Measurements from ENCODE around the gene CTNNBL1.
A peak's percentile ranks its signal among the peaks of the same experiment; 100 is the strongest.

The CTNNBL1 gene

DNA sequence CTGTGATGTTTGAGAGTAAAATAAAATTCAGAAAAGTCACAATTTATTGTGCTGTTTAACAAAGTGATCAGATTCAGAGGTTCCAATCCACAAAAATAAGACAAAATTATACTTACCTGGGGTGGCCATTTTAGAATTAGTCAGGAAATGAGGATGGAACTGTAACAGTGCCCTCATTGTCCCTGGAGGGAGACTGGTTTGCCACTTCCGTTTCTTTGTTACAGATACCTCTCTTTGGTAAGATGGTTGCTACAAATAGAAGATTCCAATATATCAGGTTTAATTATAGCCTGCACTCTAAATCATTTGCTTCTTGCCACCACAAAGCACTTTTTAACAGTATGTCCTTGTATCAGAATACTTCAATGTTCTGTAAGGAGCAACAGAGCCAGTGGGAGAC is 95.6 kb downstream of the CTNNBL1 start:
- DNase-seq: no peak

DNA sequence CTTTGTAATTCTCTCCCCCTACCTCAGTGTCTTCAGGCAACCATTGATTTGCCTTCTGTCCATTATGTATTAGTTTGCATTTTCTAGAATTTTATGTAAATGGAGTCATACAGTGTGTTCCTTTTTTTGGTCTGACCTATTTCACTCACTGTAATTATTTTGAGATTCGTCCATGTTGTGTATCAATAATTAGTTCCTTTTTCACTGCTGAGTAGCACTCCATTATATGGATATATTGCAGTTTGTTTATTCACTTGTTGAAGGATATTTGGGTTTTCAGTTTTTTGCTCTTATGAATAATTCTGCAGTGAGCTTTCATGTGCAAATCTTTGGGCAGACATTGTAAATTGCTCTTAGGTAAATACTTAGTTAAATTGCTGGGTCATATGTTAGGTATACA is 97.1 kb downstream of the CTNNBL1 start:
- DNase-seq: no peak

GRCh38 chr20:37796121-37796520 is 102.3 kb downstream of the CTNNBL1 start:
- no peak for DNase-seq

DNA sequence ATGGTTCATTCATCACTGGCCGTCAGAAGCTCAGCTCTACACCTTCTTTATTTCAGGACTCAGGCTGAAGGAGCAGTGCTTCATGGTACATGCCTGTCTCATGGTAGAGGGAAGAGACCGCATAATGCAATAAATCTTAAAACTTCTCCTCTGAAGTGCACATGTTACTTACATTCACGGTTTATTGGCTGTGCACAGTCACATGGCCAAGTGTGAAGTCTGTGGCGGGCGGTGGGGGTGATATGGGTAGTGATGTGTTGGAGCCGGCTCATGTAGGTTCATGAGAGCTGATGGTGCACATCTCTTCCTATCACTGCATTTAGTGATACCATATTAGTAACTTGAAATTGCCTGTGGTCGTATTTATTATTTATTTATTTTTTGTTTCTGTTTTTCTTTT is 102.9 kb downstream of the CTNNBL1 start:
- DNase-seq: no peak

DNA sequence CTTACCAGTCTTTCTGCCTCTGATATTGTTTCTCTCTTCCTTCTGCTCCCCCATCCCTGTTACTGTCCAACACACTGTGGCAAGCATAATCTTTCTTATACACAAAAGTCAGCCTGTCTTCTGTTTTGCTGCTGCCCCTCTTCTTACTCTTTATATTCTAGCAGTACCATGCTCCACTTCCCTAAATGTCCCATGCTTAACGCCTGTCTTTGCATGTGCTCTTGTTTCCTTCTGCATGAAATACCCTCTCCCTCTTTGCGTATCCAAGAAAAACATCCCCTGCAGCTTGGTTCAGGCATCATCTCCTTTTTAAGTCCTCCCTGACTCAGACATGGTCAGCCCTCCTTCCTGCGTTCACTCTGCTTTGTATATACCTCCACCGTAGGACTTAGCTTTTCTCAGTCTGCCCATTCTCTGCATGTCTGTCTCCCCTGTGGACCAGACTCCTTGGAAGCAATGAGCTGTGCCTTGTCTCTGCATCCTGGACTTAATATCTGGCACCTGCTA is 103.9 kb downstream of the CTNNBL1 start:
- no peak for DNase-seq

DNA sequence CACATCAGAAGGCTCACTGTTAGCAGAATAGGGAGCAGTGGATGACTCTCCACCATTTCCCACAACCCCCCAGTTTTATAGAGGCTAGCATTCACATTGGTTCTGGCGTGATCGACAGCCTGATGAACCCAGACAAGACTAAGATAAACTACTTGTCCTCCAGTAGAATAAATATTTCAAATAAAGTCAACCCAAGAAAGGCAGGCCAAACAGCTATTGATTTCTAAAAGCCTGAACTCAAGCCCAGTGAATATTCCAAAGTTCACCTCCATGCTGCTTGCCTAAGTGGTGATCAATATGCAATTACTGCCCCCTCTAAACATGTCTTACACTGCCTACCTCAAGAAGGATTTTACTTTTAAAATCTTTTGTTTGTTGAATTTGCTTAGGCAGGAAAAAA is 104.5 kb downstream of the CTNNBL1 start:
- DNase-seq: no peak

DNA sequence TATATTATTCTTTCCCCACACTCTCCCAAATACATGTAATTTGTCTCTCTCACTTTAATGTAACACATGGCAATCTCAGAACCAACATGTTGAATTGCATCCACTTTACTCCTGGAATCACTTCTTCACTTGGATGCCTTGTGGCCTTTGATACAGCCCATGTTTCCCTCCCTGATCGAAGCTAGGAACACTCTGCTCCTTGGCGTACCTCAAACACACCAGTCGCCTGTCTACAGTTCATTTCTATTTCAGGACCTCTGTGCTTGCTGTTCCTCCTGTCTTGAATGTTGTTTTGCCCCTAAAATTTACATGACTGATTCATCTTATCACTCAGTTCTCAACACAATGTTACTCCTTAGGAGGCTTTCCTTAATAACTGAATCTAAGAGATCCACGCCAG is 106.8 kb downstream of the CTNNBL1 start:
- DNase-seq: no peak

DNA sequence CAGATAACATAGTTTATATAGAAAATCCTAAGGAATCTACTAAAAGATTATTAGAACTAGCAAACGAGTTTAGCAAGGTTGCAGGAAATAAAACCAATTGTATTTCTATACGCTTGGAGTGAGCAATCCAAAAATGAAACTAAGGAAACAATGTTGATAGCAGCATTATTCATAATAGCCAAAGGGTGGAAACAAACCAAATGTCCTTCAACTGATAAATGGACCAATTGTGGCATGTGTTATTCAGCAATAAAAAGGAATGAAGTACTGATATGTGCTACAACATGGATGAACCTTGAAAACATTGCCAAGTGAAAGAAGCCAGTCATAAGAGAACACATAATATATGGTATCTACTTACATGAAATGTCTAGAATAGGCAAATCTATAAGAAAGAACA is 108.1 kb downstream of the CTNNBL1 start:
- no peak for DNase-seq

DNA sequence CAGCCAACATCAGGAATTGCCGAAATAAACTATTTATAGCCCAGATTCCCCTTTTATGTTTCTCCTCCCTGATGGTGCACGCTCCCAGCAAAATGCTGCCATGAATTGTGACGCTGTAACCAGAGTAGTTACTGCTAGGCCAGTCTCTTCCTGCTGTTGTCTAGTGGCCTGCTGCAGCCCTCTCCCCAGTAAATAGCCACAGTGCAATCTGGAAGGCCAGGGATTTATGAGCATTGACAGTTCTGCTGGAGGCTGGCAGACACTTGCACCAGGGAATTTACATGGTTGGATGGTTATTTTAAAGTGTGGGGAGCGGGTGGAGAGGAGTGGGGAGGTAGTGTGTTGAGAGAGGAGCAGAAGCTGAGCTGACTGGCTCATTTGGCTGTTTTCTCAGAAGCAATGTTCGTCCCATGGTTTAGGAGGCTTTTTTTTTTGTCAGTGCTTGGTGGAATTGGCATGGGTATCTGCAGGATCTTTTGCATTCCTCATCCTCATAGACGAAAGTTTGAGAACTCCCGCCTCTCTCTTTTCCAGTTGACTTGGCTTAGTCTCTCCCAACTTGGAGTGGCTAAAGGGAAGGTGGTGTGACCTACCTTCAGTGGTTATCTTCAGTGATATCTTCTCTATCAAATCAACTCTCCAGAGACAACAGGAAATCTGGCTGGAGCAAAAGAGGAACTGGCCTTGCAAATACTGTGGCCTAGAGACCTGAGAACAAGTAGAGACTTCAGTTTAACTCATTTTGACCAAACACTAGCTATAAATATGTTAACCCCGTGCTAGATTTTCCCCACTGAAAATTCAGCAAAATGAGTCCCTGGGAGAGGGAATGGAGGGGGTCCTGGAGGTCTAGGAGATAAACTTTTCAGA is 109.8 kb downstream of the CTNNBL1 start:
- DNase-seq: peak in 2 of 3 donors; percentile 15 to 31

DNA sequence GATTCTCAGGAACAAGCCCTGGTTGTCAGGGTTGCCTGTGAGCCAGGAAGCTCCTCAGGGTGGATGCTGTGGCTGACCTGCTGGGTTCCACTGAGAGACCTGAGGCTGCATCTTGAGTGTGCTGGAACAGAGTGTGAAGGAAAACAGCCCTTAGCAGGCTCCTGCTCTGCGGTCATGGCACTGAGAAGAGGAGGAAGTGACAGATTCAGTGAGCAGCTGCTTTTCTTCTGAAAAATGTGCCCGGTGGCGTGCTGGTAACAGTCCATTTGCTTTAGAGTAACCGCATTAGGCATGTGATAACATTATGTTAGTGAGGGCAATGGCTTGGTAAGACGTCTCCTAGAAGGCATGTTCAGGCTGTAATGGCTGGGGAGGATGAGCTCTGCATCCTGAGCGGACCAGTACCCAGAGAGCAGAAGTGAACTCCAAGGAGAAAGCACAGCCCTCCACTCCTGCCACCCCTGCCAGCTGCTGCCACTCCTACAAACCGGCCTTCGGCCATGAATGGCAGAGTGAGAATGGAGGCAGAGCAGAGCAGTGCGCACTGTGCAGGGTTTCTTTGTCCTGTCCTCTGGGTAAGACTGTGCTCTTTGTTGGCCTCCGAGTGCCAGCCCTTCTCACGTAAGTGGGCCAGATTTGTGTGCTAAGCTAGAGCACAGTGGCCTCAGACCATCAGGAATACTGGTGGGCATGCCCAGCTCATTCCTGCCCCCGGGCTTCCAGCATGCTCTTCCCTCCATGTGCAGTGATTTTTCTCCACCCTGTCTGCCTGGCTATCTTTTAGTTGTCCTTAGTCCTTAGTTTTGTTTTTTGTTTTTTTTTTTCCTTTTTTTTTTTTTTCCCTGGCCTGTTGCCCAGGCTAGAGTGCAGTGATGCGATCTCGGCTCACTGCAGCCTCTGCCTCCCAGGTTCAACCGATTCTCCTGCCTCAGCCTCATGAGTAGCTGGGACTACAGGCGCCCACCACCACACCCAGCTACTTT is 111.0 kb downstream of the CTNNBL1 start:
- DNase-seq: peak; percentile 33 to 36 (median 34)

- DNase-seq: no peak
These were observed 113.8 kb downstream of the CTNNBL1 start for GRCh38 chr20:37807471-37808232.

GRCh38 chr20:37808233-37809070 is 114.6 kb downstream of the CTNNBL1 start:
- peak in 1 of 3 donors; percentile 9 for DNase-seq

GRCh38 chr20:37810027-37810426 is 116.2 kb downstream of the CTNNBL1 start:
- no peak for DNase-seq

DNA sequence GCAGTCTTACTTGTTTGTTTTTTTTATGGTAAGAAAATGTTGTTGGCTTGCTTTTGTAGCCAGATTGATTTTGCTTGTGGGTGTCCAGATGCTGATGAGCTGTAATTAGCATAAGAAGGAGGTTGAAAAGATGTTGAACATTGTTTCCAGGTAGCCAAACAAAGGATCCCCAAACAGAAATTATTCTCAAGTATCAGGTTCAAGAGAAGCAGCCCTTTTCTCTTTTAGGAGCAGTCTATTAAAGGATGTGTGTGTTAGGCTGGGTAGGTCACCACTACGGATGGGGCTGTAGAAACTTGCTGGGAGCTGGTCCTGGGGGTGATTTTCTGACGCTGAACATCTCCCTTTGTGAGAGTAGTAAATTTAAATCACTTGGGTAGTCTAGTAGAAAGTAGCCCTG is 122.2 kb downstream of the CTNNBL1 start:
- no peak for DNase-seq

DNA sequence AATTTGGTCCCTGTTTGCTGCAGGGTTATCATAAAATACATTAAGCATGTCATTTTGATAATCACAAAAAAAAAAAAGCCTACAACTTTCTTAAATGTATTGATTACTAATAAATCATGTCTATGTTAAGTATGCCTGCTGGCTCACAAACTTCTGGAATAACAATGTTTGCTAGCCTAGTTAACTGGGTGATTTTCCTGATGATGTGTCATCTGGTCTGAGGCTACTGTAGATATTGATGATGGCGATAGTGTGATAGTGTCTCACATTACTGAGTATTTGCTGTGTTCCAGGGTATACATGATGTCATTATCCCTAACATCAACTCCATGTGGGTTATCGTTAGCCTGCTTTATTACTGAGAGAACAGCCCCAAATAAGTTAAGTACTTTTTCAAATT is 122.9 kb downstream of the CTNNBL1 start:
- no peak for DNase-seq

DNA sequence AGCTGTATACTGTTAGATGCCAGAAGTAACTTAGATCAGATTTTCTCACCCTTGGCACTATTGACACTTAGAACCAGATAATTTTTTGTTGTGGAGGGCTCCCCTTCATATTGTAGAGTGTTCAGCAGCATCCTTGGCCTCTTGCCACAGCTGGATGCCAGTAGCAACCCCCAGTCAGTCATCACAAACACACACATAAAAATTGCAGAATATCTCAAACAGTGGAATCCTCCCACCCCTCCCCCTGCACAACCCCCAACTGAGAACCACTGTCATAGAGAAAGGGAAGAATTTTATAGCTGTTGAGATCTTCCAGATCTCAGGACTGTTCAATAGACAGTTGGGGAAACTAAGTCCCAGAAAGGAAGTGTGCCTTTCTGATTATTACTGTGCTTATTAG is 127.9 kb downstream of the CTNNBL1 start:
- no peak for DNase-seq

DNA sequence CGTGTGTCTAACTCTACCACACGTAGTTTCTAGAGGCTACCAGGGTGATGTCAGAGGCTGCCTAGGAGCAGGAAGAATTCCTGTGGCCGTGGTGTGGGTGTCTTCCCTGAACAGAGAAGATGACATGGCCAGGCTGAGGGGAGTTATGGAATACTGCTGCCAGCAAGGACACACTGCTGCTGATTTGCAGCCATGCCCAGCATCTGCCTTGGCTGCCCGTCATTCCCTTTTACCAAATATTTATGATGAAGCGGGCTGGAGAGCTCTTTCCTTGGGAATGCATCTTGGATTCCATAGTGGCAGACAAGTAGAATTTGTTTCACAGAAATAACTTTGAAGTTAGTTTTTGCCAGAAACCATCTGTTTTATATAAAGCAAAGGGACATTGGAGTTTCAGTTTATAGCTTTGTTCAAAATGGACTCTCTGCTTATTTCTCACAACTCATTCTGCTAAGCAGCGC is 128.3 kb downstream of the CTNNBL1 start:
- no peak for DNase-seq

- DNase-seq: peak in 2 of 3 donors; percentile 27 to 28
These were observed 129.6 kb downstream of the CTNNBL1 start for GRCh38 chr20:37823296-37823980.

- DNase-seq: no peak
These were observed 133.8 kb downstream of the CTNNBL1 start for GRCh38 chr20:37827605-37828004.

DNA sequence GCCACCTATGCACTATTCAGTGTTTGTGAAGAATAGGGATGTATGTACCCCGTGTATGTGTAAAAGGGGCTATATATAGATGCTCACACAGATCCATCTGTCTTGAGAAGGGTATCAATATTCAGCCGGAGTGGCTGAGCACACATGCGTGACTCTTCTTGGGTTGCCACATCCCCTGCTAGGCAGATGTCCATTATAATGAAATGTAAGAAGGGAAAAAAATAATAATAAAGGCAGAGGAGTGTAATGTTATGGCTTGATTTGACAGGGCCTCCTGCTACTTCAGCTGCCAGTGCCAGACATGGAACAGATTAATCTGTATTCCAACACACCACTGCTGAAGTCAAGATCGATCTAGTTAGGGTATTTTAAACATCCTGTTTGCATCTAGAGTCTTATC is 134.9 kb downstream of the CTNNBL1 start:
- no peak for DNase-seq

- no peak for DNase-seq
These were observed 135.3 kb downstream of the CTNNBL1 start for GRCh38 chr20:37829128-37829527.

Measured in suppressor macrophage treated with lipopolysaccharide for 1 hour (primary cell).